ENCODE measurements around the gene HAP1. TPM values are rescaled to one million over a fixed set of nuclear protein-coding genes. Genes with fewer than 3 reads are reported as not detected.

Gene HAP1
- total RNA-seq, 1 experiment from 2014 or later = 3.2 TPM

- no peak overlapping the region for H3K27ac Mint-ChIP-seq (ENCODE audit: unreplicated experiment)
- no peaks in the 10 kb centered on the region for H3K4me1 Mint-ChIP-seq (ENCODE audit: low read depth, unreplicated experiment)
- H3K36me3 Mint-ChIP-seq (ENCODE audit: insufficient read depth, unreplicated experiment) = peaks cover 6% of the 10 kb centered on the region
- Histone ChIP-seq H3K4me3 (ENCODE audit: low read depth, low read length) (no peak overlapping the region), H3K36me3 (ENCODE audit: control insufficient read depth, insufficient read depth, low read length) (no peaks in the 10 kb centered on the region), H3K4me1 (no peaks in the 10 kb centered on the region), H3K27me3 (replicated peaks; ENCODE audit: control insufficient read depth, insufficient read depth, low read length) (no peaks in the 10 kb centered on the region), H3K9me3 (no peaks in the 10 kb centered on the region; the same call in 1 of the 2 replicates)
- no peak overlapping the region for H3K4me3 Mint-ChIP-seq (ENCODE audit: unreplicated experiment)
- intact Hi-C loops (cut with micrococcal nuclease; ENCODE audit: unreplicated experiment) = no loop called here
- no TSS peak for BruUV-seq (replicated peaks)
- no peak for DNase-seq
- no peaks in the 10 kb centered on the region for H3K9me3 Mint-ChIP-seq (ENCODE audit: unreplicated experiment)
- ChIA-PET POLR2A (interaction anchor here (0.6 kb wide), 1 partner anchor 37 kb away, joined by 3 read pairs; no protein-coding TSS in a partner anchor), CTCF (interaction anchor here (0.6 to 1.1 kb wide), 3 partner anchors 11 to 293 kb away, joined by 3 read pairs; no protein-coding TSS in a partner anchor)
- H3K27me3 Mint-ChIP-seq (ENCODE audit: insufficient read depth, unreplicated experiment) = no peaks in the 10 kb centered on the region
- TF ChIP-seq CTCF (IDR thresholded peaks at IDR 0.05; ENCODE audit: insufficient read depth in 1 of 2, low read depth in 1 of 2, low read length in 1 of 2, severe bottlenecking in 1 of 2, unreplicated experiment in 1 of 2) = no peak
These were observed 9.3 kb downstream of the HAP1 start for GRCh38 chr17:41725134-41725533.

- H3K27me3 Mint-ChIP-seq (ENCODE audit: insufficient read depth, unreplicated experiment) = no peaks in the 10 kb centered on the region
- CTCF ChIA-PET = interaction anchor here (1.1 kb wide), 1 partner anchor 29 kb away, joined by 3 read pairs; no protein-coding TSS in a partner anchor
- POLR2A ChIA-PET = no interaction called here
- Histone ChIP-seq H3K4me1 (no peaks in the 10 kb centered on the region), H3K4me3 (ENCODE audit: low read depth, low read length) (no peak overlapping the region), H3K36me3 (ENCODE audit: control insufficient read depth, insufficient read depth, low read length) (no peaks in the 10 kb centered on the region), H3K27me3 (replicated peaks; ENCODE audit: control insufficient read depth, insufficient read depth, low read length) (no peaks in the 10 kb centered on the region), H3K9me3 (no peaks in the 10 kb centered on the region; the same call in 1 of the 2 replicates)
- intact Hi-C loops (cut with micrococcal nuclease; ENCODE audit: unreplicated experiment) = no loop called here
- H3K36me3 Mint-ChIP-seq (ENCODE audit: insufficient read depth, unreplicated experiment) = peaks cover 6% of the 10 kb centered on the region
- DNase-seq = no peak
- H3K4me3 Mint-ChIP-seq (ENCODE audit: unreplicated experiment) = no peak overlapping the region
- H3K4me1 Mint-ChIP-seq (ENCODE audit: low read depth, unreplicated experiment) = no peaks in the 10 kb centered on the region
- no peak overlapping the region for H3K27ac Mint-ChIP-seq (ENCODE audit: unreplicated experiment)
- H3K9me3 Mint-ChIP-seq (ENCODE audit: unreplicated experiment) = no peaks in the 10 kb centered on the region
- BruUV-seq (replicated peaks) = no TSS peak
- TF ChIP-seq CTCF (IDR thresholded peaks at IDR 0.05; ENCODE audit: insufficient read depth in 1 of 2, low read depth in 1 of 2, low read length in 1 of 2, severe bottlenecking in 1 of 2, unreplicated experiment in 1 of 2) = no peak
These were observed 9.9 kb downstream of the HAP1 start for GRCh38 chr17:41724476-41725050.

GRCh38 chr17:41723801-41724475 lies 10.5 kb downstream of the HAP1 start:
- no peak for TF ChIP-seq CTCF (IDR thresholded peaks at IDR 0.05; ENCODE audit: insufficient read depth in 1 of 2, low read depth in 1 of 2, low read length in 1 of 2, severe bottlenecking in 1 of 2, unreplicated experiment in 1 of 2)
- no peak overlapping the region for H3K4me3 Mint-ChIP-seq (ENCODE audit: unreplicated experiment)
- CTCF ChIA-PET = interaction anchor here (0.6 to 1.1 kb wide), 2 partner anchors 9 to 28 kb away, joined by 3 to 4 read pairs; no protein-coding TSS in a partner anchor
- no peaks in the 10 kb centered on the region for H3K27me3 Mint-ChIP-seq (ENCODE audit: insufficient read depth, unreplicated experiment)
- no peak for DNase-seq
- no peak overlapping the region for H3K27ac Mint-ChIP-seq (ENCODE audit: unreplicated experiment)
- H3K4me3 ChIP-seq (ENCODE audit: low read depth, low read length) = no peak overlapping the region
- no peaks in the 10 kb centered on the region for H3K36me3 ChIP-seq (ENCODE audit: control insufficient read depth, insufficient read depth, low read length)
- BruUV-seq (replicated peaks) = no TSS peak
- H3K27me3 ChIP-seq (replicated peaks; ENCODE audit: control insufficient read depth, insufficient read depth, low read length) = no peaks in the 10 kb centered on the region
- POLR2A ChIA-PET = no interaction called here
- intact Hi-C loops (cut with micrococcal nuclease; ENCODE audit: unreplicated experiment) = no loop called here
- no peaks in the 10 kb centered on the region for H3K4me1 ChIP-seq
- no peaks in the 10 kb centered on the region; the same call in 1 of the 2 replicates for H3K9me3 ChIP-seq
- H3K9me3 Mint-ChIP-seq (ENCODE audit: unreplicated experiment) = no peaks in the 10 kb centered on the region
- H3K36me3 Mint-ChIP-seq (ENCODE audit: insufficient read depth, unreplicated experiment) = peaks cover 6% of the 10 kb centered on the region
- no peaks in the 10 kb centered on the region for H3K4me1 Mint-ChIP-seq (ENCODE audit: low read depth, unreplicated experiment)

Measured in Caco-2 (cell line).